Lung (tissue), 12 donors: ENCODE data around the gene GRN. TPM values are rescaled to one million over a fixed set of nuclear protein-coding genes. Genes with fewer than 3 reads are reported as not detected.

Experiments
- ATAC-seq: fragments of 200-7000 bp; cut with Tn5 transposase; one replicate; pipeline ENCODE4 v1.9.1; 2020; ENCODE audit warnings: moderate number of reproducible peaks; ENCODE audit not compliant: insufficient read depth, low FRiP score
- DNase-seq, 3 donors: peaks; one replicate each; pipeline ENCODE4 v3.0.0-alpha.2; 2013 to 2017
- H3K27ac ChIP-seq, 2 donors: one replicate each; pipeline ENCODE4 v1.5.1; 2013; ENCODE audit warnings: mild to moderate bottlenecking in 2 of 2, moderate library complexity in 2 of 2, control low read depth in 1 of 2, inconsistent platforms in 1 of 2, low read depth in 1 of 2, low read length in 1 of 2
- H3K27me3 ChIP-seq, 3 donors: one replicate each; pipeline ENCODE4 v1.5.1; 2013; ENCODE audit warnings: low read length in 2 of 3; ENCODE audit not compliant: control insufficient read depth in 3 of 3, insufficient read depth in 3 of 3
- H3K36me3 ChIP-seq, 4 donors: one replicate each; pipeline ENCODE4 v1.5.1; 2013; ENCODE audit warnings: low read length in 4 of 4, mild to moderate bottlenecking in 1 of 4, moderate library complexity in 1 of 4; ENCODE audit not compliant: control insufficient read depth in 4 of 4, insufficient read depth in 4 of 4
- H3K4me1 ChIP-seq, 5 donors: one replicate each; pipeline ENCODE4 v1.5.1; 2013; ENCODE audit warnings: low read length in 5 of 5, mild to moderate bottlenecking in 2 of 5, moderate library complexity in 1 of 5; ENCODE audit not compliant: control insufficient read depth in 5 of 5, insufficient read depth in 5 of 5
- H3K4me3 ChIP-seq: one replicate; pipeline ENCODE4 v1.5.1; 2013; ENCODE audit warnings: mild to moderate bottlenecking, control low read depth, moderate library complexity
- H3K9ac ChIP-seq, 2 donors: one replicate each; pipeline ENCODE4 v1.5.1; 2013; ENCODE audit warnings: low read length in 2 of 2, control low read depth in 1 of 2; ENCODE audit not compliant: insufficient read depth in 1 of 2
- H3K9me3 ChIP-seq, 4 donors: one replicate each; pipeline ENCODE4 v1.5.1; 2013; ENCODE audit warnings: low read length in 3 of 4, mild to moderate bottlenecking in 1 of 4, moderate library complexity in 1 of 4; ENCODE audit not compliant: control insufficient read depth in 4 of 4, insufficient read depth in 3 of 4
- WGBS, 2 donors: extraction: QIAGEN DNeasy Blood & Tissue Kit; methylation state at CpG; one replicate each; pipeline ENCODE4 v1.1.7; 2013; 5-methylcytosine and 5-hydroxymethylcytosine counted together
- polyA plus RNA-seq, 2 donors: library from polyadenylated mRNA; stranded (reverse); fragments of 200-250 nt; gene quantifications; one replicate each; pipeline ENCODE4 v1.2.1, GENCODE V29; 2013
- total RNA-seq, 2 donors: library from RNA; depleted of rRNA in 1 of 2; stranded (reverse); fragments of >200 nt in 1 of 2; gene quantifications; one replicate each; pipeline ENCODE4 v1.2.1, GENCODE V29; 2014 to 2021
- TF ChIP-seq, protein P1 (sequence below): IDR thresholded peaks from 2 replicates; pipeline ENCODE4 v1.5.1; 2012; ENCODE audit warnings: mild to moderate bottlenecking; ENCODE audit errors: control extremely low read depth, extremely low read depth
- donor health status: control.
- donor health status: control.
- donor health status: Bipolar disorder and iron deficiency.
- donor health status: healthy.
- donor health status: DM: yes; HTN: yes; CAD: no.

Gene GRN
- total and polyA plus RNA-seq, 4 donors = 160 to 753 (median 510) TPM

DNA sequence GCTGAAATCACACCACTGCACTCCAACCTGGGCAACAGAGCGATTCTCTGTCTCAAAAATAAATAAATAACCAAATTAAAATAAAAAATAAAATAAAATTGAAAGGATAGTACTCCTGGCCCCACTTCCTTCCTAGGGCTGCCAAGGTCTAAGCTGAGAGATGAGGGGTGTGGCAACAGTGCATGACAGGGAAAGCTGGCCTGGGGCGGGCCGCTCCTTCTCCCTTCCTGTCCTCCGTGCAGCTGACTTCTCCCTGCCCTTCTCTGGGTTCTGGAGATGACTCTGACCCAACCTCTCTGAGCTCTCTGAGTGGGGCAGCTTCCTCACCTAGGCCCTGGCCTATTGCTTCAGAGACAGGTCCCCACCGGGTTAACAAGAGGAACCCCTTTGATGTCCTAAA lies 11.7 kb upstream of the GRN start:
- ATAC-seq = no peak
- no peaks in the 10 kb centered on the region for H3K9me3 ChIP-seq
- TF ChIP-seq, protein P1, sequence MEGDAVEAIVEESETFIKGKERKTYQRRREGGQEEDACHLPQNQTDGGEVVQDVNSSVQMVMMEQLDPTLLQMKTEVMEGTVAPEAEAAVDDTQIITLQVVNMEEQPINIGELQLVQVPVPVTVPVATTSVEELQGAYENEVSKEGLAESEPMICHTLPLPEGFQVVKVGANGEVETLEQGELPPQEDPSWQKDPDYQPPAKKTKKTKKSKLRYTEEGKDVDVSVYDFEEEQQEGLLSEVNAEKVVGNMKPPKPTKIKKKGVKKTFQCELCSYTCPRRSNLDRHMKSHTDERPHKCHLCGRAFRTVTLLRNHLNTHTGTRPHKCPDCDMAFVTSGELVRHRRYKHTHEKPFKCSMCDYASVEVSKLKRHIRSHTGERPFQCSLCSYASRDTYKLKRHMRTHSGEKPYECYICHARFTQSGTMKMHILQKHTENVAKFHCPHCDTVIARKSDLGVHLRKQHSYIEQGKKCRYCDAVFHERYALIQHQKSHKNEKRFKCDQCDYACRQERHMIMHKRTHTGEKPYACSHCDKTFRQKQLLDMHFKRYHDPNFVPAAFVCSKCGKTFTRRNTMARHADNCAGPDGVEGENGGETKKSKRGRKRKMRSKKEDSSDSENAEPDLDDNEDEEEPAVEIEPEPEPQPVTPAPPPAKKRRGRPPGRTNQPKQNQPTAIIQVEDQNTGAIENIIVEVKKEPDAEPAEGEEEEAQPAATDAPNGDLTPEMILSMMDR = no peak
- H3K9ac ChIP-seq = no peak overlapping the region
- 37 to 46% methylated on average over 5 of the region's 5 CpGs for WGBS, 2 donors
- H3K27me3 ChIP-seq = no peaks in the 10 kb centered on the region
- H3K27ac ChIP-seq = no peak overlapping the region
- H3K36me3 ChIP-seq = no peaks in the 10 kb centered on the region
- peaks cover 0 to 10% (median 0%) of the 10 kb centered on the region in 5 donors for H3K4me1 ChIP-seq
- no peak for DNase-seq
- no peak overlapping the region for H3K4me3 ChIP-seq

DNA sequence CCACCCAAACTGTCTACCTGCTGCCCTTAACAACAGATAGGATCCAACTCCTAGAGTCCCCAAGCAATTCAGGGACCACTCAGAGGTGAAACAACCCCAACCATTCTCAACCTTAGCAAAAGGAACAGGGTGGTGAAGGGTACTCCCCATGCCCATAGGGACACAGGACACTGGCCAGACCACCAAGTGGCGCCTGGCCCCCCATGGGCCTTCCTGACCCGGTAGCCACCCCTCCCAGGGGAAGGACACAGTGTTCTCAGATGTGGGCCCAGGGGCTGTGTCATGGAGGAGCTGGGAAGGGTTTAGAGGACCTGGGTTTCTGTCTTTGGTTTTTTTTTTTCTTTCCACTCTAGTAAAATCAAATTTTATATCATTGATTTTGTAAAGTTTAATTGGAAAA lies 10.8 kb upstream of the GRN start:
- TF ChIP-seq, protein P1 = no peak
- Histone ChIP-seq H3K9me3 (no peaks in the 10 kb centered on the region), H3K4me3 (no peak overlapping the region), H3K4me1 (peaks cover 0 to 10% (median 0%) of the 10 kb centered on the region in 5 donors), H3K27me3 (no peaks in the 10 kb centered on the region), H3K9ac (no peak overlapping the region), H3K36me3 (no peaks in the 10 kb centered on the region), H3K27ac (no peak overlapping the region)
- ATAC-seq = no peak
- 32 to 53% methylated on average over 2 of the region's 2 CpGs for WGBS, 2 donors
- DNase-seq = no peak

DNA sequence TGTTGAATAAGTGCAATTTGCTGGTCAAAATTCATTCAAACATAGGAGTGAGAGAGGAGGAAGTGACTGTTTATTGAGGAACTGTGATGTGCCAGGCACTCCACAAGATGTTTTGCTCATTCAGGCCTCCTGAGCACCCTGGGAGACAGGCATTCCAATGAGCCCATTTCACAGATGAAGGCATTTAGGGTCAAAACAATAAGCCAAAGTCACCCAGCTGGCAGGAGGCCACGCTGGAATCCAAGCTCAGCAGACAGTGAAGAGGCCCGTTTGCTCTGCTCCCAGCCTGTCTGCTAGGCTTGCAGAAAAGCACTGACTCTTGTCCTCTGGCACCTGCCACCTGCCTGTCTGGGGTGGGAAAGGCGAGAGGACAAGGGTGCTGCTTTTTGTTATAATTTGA lies 10.4 kb upstream of the GRN start:
- H3K4me1 ChIP-seq = peaks cover 0 to 10% (median 0%) of the 10 kb centered on the region in 5 donors
- ATAC-seq (no peak), DNase-seq (no peak)

More for the DNA sequence above, 10.4 kb upstream of the GRN start:
- no peak overlapping the region for H3K4me3 ChIP-seq
- no peaks in the 10 kb centered on the region for H3K36me3 ChIP-seq
- H3K27ac ChIP-seq = peak overlapping the region in 1 of 2 donors; percentile 33
- no peak overlapping the region for H3K9ac ChIP-seq
- TF ChIP-seq, protein P1 = no peak
- H3K27me3 ChIP-seq = no peaks in the 10 kb centered on the region
- WGBS, 2 donors = 58 to 62% methylated on average over 3 of the region's 3 CpGs
- no peaks in the 10 kb centered on the region for H3K9me3 ChIP-seq
